Brain pericyte (primary cell): ENCODE results near the gene OR7D2.
"Not testable (repeated sequence)": the region's sequence is repeated elsewhere in the genome, so short reads cannot be mapped to it uniquely, and the experiment has no call there.

ENCODE experiments used
- DNase-seq: peaks from one replicate; pipeline ENCODE4 v3.0.0-alpha.2; 2012; ENCODE audit warnings: low read depth, low spot score

The OR7D2 gene

DNA sequence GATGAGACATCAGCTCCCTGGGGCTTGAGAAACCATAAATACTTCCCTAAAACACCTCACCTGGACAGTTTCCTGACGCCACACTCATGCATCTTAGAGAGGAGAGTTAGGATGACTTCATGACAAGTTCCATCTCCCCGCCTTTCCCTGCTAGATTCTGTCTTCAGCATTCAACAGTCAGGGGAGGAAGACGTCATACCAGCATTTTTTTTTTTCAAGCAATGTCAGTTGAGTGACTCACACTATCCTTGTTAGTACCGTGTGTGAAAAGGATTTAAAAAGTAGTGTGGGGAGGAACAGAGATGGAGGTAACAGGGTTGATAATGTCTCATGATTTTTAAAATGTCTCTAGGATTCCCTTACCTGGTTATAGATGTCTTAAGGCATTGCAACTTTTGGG lies at the start of gene OR7D2:
OR7D2 (plus strand) TSS at position 79 of the 400 bp plus-strand sequence. CDS start 6,803 bp downstream, outside the sequence.
- no peak for DNase-seq

DNA sequence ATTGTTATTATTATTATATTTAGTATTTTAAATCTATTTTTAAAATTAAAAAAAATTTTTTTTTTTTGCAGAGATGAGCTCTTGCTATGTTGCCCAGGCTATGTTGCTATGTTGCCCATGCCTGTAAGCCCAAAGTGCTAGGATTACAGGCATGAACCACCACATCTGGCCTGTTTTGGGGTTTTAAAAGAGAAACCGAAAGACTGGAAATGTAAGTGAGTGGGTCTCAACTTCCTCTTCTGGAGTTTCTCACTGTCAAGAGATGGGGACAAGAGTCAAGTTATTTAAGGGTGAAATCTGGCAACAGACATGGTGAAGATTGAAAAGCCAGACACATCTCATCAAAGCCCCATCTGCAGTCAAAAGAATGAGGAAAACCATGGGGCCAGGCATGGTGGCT lies 47.8 kb upstream of the OR7D2 start:
- DNase-seq, result no peak

DNA sequence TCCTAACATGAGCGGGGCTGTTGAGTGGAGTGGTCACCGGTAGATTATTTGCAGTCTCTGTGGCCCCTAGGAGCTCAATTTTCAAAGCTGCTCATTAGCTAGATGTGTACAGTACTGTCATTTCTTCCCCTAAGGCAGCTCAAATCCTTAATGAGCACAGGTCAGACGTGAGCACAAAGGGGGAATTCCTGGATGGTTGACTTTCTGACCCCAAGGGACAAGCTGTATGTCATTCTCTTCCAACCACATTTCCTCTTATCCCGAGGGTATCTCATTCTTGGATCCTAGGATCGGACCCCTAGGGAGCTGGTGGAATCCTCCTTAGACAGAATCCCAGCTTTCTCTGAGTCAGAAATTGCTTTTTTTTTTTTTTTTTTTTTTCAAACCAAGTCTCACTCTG lies 46.4 kb upstream of the OR7D2 start:
- DNase-seq, result no peak

DNA sequence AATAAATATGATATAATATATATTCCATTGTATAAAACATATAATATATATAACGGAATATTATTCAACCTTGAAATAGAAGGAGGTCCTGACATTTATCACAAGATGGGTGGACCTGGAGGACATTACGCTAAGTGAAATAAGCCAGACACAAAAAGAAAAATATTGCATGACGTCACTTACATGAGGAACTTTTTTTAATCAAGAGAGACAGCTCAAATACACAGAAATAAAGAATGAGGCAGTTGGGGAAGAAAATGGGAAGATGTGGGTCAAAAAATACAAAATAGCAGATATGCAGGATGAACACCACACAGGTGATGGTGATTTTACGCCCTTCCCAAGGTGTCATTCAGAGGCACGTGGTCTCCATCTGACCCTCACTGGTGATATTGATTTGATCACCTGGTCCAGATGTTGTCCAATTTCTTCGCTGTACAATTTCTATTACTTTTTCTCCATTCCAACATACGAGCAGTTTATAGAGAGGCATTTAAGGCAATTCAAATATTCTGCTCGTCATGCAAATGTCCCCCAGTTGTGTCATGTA lies 39.1 kb upstream of the OR7D2 start:
- no peak for DNase-seq

DNA sequence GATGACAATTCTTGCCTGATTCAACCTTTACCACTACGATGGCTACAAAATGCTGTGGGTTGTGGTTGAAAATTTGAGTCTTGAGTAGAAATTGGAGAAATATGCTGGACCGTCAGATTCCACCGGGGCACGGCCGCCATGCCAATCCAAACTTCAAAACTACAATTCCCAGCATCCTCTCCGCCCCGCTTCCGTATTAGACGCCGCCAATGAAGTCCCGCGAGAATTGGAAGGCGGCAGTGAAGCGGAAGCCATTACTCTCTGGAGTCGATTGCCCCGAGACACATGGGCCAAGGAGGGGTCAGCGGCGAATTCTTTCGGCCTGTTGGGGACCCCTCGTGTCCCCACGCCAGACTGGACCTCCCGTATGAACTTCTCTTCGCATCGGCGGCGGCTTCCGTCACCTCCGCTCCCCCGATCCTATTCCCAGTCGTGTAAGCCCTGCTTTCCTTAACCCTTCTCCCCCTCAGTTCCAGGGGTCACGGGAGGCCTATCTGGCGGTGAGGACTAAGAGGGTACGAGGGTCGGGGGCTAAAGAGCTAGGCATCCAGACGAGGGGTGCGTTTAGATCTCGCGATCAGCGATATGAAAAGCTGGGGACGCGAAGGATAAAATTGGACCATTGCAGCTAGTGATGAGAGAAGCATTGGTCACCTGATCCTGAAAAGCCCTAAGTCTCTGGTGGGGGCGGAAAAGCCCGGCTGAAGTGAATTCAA lies 38.5 kb upstream of the OR7D2 start, which contains the start of gene ZNF317:
ZNF317 (plus strand) TSS at position 239 of the 716 bp plus-strand sequence. CDS start 15,620 bp downstream, outside the sequence.
- peak; percentile 55 for DNase-seq

DNA sequence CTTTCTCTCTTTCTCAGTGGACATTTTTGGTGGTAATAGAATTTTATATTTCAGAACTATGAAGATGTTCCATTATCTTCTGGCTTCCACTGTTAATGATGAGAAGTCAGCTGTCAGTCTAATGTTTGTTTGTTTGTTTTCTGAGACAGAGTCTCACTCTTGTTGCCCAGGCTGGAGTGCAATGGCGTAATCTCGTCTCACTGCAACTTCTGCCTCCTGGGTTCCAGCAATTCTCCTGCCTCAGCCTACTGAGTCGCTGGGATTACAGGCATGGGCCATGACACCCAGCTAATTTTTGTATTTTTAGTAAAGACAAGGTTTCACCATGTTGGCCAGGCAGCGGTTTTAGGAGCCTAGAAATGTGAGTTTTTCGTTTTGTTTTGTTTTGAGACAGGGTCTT lies 33.9 kb upstream of the OR7D2 start:
- DNase-seq, result no peak

DNA sequence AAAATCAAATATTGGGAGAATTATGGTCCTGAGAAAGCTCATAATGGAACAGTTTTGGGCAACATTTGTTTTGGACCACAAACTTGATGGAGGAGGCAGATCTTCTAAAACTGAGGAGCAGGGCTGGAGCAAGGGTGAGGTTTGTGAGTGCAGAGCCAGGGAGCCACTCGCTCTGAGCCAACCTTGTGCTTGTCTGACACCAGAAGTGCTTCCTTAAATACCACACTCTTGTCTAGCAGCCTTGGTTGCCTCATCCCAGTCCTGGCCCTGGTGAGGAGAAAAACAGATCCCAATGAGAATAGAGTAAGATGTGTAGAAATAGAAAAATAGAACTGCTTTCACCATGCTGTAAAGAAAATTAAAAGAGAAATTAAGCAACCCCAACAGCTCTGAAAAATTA lies 31.9 kb upstream of the OR7D2 start:
- no peak for DNase-seq

DNA sequence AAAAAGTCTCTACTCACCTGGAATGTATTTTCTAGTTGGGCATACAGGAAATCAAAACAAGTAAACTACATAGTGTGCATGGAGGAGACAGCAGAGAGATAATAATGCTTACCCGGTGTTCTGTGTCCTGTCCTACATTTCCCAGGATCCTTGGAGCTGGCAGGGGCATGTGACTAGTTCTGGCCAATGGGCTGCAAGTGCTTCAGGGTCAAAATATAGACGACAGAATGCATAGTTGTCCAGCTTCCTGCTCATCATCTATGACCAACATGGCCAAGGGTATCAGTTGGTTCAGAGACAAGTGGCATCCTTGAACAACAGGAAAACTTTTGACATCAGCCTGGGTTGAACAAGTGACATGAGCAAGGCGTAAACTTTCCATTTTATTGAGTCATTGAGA lies 30.1 kb upstream of the OR7D2 start:
- DNase-seq, result no peak

DNA sequence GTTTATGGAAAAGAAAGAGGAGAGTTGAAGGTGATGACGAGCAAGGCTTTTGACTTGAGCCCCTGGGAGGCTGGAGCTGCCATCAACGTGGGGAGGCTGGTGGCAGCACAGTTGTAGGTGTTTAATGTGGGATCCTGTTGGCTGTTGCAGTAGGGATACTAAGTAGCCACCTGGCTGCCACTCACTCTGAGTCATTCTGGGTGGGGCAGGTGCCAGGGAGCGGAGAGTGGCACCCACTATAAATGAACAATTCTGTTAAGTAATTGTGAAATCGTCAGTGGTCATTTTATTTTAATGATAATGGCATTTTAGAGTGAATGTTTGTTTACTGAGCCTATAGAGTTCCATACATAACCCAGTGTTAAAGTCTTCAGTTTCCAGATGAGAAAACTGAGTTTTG lies 28.8 kb upstream of the OR7D2 start:
- DNase-seq, result no peak

DNA sequence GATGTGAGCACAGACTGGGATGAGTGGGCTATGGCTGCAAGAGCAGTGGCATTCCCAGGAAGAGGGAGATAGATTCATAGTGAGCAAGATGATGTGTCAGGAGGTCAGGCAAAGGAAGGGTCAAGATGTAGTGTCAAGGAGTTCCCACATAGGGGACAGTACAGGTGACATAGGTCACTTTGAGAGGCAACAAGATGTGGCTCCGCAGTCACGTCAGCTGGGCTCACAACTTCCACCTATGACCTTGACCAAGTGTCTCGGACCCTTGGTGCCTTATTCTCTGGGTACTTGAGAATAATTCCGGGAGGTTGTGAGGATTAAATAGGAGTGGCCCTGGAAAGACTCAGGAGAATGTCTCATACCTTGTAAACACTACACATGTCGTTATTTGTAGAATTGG lies 28.1 kb upstream of the OR7D2 start:
- no peak for DNase-seq

DNA sequence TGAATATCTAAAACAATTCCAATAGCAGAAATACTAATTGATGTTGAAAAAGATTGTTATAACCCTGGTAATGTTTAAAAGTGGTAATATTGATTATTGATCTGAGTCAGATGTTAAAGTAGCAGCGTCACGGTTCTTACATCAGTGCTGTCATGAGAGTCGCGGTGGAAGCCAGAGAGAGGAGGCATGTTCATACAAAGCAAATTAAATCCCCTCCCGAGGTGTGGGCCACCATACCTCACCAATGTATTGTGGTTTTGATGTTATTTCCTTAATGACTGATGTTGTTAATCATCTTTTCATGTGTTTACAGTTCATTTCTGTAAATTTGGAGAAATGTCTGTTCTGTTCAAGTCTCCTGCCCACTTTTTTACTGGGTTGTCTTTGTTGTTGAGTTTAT lies 27.4 kb upstream of the OR7D2 start:
- no peak for DNase-seq

DNA sequence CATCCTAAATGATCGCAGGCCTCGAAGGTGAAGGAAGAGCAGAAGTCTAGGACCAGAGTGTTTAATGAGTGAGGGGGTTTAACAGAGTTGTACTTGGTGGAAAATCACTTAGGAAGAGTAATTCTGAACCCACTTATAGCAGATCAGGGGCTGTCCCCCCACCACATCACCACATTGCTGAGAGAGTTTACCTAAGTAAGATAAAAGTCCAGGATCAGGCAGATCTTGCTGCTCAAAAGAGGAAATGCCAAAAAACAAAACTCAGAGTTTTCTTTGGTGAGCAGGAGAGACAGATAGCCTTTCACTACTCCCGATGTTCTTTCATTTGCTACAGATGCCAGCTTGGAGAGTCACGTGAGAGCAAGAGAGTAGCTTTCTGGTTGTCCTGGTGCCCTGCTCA lies 23.2 kb upstream of the OR7D2 start:
- DNase-seq, result no peak

DNA sequence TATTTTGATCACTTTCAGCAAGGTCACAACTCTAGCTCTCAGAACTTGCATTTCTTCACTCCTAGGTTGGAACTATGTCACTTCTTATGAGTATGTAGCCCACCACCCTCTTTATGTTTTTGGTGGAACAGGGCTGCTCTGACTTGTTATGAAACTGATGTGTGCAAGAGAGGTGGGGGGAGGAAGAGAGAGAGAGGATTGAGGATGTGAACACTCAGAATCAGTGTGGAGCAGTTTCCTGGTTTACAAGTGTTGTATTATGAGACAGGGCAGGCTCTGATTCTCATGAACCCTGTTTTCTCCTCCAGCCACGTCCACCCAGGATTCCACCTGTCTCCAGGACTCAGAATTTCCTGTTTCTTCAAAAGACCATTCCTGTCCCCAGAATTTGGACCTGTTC lies 22.5 kb upstream of the OR7D2 start:
- no peak for DNase-seq

DNA sequence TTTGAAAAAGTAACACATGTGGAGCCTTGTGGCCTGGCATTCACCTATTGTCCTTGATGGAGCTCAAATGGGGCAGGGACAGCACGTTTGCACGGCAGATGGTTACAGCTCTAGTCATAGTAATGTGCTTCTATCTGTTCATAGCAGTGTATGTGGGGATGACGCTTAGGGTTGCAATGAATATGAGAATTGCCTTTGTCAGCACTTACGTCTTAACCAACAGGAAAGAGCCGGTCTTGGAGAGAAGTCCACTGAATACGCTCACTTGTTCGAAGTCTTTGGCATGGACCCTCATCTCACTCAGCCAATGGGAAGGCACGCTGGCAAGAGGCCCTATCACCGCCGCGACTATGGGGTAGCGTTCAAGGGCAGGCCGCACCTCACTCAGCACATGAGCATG lies 18.9 kb upstream of the OR7D2 start:
- DNase-seq, result no peak

DNA sequence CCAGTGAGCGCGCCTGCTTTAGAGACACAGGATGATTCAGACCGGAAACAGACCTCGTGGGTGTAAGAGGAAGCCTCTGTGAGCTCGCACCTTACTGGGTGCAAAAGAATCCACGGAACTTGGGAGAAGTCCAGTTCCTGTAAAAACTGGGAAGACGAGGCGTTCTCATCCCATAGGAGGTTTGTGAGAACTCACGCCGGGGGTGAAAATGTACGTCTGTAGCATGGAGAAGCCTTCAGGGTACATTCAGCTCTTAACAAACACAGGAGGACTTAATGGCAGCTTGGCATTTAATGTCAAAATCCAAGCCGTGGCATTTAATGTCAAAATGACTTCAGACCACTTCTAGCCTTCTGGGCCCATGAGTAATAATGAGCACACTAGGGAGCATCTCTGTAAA lies 17.4 kb upstream of the OR7D2 start:
- no peak for DNase-seq

DNA sequence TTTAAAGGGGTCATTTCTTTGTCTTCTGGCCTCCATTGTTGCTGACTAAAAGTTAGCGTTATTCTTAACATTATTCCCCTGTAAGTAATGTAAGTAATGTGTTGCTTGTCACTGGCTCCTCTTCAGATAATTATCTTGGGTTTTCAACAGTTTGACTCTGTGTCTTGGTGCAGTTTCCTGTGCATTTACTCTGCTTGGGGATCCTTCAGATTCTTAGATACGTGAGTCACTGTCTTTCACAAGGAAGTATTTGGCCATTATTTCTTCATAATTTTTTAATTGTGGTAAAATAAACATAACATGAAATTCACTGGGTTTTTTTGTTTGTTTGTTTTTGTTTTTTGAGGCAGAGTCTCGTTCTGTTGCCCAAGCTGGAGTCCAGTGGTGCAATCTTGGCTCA lies 13.5 kb upstream of the OR7D2 start:
- no peak for DNase-seq

DNA sequence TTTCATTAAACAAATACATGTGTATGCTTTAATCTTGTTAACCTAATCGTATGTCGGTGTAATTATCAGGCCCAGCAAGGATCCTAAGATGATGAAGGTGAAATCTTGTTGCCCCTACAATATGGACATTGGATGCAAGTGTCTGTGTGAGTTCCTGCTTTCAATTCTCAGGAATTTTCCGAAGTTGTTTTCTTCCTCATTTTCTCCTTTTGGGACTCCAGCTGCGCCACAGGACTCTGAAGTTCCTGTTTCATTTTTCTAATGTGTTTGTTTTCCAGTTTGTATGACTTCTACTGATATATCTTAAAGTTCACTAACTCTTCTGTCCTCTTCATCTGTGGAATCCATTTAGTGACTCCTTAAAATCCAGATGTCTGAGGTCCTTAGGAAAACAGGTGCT lies 11.9 kb upstream of the OR7D2 start:
- no peak for DNase-seq

DNA sequence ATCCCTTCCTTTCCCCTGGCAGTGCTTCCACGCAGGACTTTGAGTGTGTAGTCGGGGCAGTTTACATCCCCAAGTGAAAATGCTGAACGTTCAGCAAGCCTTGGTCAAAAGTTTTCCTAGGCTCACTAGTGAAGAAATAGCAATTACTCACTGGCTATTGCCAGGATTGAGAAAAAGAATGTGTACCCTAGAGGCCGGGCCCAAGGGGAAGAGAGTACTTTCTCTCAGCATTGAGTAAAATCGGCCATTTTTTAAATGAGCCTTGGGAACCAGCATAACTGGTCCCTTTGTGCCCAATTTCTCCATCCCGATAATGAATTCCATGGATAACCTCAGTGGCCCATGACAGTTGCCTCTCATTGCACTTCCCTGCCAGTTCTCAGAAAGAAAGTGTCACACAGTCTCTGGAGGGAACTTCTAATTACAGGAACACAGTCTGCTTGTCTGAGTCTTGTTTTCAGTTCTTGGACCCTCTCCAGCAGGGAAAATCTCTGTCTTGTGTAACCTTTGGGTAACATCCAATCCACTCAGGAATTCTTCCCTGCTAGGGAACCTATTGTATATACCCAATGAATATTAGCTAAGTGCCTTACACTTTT lies 7.3 kb upstream of the OR7D2 start:
- no peak for DNase-seq

DNA sequence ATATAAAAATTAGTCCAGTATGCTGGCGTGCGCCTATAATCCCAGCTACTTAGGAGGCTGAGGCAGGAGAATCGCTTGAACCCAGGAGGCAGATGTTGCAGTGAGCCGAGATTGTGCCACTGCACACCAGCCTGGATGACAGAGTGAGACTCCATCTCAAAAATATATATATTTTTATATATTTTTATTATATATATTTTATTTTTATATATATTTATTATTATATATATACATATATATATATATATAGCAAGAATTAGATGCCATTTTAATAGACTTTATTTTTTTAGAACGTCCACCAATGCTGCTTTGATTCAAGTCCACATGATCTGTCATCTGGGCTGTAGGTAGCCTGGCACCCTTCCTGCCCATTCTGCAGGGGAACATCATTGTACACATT lies 3.5 kb upstream of the OR7D2 start:
- DNase-seq, result no peak

DNA sequence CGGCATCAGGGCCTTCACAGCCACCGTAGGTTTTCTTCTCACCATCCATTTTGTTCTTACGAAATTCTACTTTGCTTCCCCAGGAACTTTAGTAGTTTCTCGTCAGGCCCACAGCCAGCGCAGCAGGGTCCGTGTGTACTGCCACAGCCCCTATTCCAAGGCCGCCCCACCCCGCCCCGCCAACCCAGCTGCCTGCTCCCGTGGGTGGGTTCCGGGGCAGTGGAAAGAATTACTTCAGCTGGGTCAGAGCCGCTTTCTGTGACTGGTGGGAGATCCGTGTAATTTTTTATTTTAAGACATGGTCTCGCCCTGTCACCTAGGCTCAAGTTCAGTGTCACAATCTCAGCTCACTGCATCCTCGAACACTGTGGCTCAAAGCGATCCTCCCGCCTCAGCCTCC lies 4.2 kb downstream of the OR7D2 start:
- DNase-seq, result no peak

DNA sequence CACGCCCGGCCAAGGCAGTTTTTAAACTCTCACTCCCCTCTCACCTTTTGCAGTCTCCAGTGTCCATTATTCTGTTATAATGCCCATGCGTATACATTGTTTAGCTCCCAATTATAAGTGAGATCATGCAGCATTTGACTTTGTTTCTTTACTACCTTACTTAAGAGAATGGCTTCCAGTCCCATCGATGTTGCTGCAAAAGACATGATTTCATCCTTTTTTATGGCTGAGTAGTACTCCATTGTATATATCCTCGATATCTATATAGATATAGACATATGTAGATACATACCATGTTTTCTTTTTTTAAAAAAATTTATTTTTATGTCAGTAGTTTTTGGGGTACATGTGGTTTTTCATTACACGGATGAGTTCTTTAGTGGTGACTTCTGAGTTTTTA lies 8.4 kb downstream of the OR7D2 start:
- DNase-seq, result no peak

DNA sequence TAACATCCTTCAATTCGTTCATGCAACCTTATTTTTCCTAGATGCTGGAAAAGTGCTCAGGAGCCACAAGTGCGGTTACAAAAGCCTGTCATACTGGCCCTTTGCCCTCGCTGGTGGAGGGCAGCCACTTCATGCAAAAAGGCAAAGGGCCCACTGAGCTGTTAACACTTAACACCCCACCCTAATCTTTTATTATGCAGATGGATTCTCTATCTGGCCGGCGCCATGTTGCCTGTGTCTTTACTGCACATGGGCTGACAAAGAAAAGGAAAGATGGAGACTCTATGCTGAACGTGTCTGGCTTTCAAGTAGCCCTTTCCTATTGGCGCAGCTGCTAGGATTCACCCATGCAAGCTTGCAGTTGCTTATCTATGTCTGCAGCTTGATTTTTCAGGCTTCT lies 10.8 kb downstream of the OR7D2 start:
- DNase-seq, result no peak

DNA sequence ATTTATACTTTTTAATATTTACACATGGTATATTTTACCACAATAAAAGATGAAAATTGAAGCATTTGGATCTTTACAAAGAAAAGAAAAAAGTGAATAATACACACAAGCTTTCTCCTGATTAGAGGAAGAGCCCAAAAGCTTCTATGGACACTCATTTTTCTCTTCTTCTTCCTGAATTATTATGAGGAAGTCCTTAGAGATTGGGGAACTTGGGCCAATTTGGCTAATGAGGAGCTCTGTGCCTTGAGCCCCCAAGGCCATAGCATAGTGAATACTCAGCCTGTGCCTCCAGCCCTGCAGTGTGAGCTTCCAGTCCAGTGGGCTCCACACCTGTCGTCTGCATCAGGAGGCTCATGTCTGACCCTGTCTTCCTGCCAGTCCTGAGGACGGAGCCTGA lies 19.3 kb downstream of the OR7D2 start:
- DNase-seq, result not testable (repeated sequence)
